T-helper 2 cell treated with Interferon-gamma antibody and Interleukin-4, amounts not matched to agents 5 μg/mL and 100 μg/mL, for 36 hours (primary cell): ENCODE results near the gene SBF1.
"Not testable (repeated sequence)": the region's sequence is repeated elsewhere in the genome, so short reads cannot be mapped to it uniquely, and the experiment has no call there.

Experiments
- DNase-seq: peaks from one replicate; pipeline ENCODE4 v3.0.0; 2021; ENCODE audit warnings: low spot score
- H3K27ac Mint-ChIP-seq: one replicate; pipeline ENCODE4 v1.8.0; 2021; ENCODE audit warnings: mild to moderate bottlenecking, mixed read lengths
- H3K27me3 Mint-ChIP-seq: one replicate; pipeline ENCODE4 v1.8.0; 2021; ENCODE audit warnings: low read depth, mixed read lengths
- H3K36me3 Mint-ChIP-seq: one replicate; pipeline ENCODE4 v1.8.0; 2021; ENCODE audit warnings: low read depth, mixed read lengths
- H3K4me1 Mint-ChIP-seq: one replicate; pipeline ENCODE4 v1.8.0; 2021; ENCODE audit warnings: low read depth, mixed read lengths
- H3K4me3 Mint-ChIP-seq: one replicate; pipeline ENCODE4 v1.8.0; 2022; ENCODE audit warnings: mild to moderate bottlenecking, moderate library complexity, mixed read lengths
- H3K9me3 Mint-ChIP-seq: one replicate; pipeline ENCODE4 v1.8.0; 2021; ENCODE audit warnings: mixed read lengths

SBF1 gene

GRCh38 chr22:50398831-50399648 is 75.8 kb downstream of the SBF1 start:
- Mint-ChIP-seq H3K27ac (peak overlapping the region; percentile 70), H3K36me3 (peaks cover 29% of the 10 kb centered on the region), H3K4me3 (no peak overlapping the region), H3K4me1 (peaks cover 21% of the 10 kb centered on the region), H3K9me3 (no peaks in the 10 kb centered on the region), H3K27me3 (no peaks in the 10 kb centered on the region)
- no peak for DNase-seq

GRCh38 chr22:50397371-50398060 is 77.3 kb downstream of the SBF1 start:
- H3K4me3 Mint-ChIP-seq, result not testable (repeated sequence)
- peaks cover 33% of the 10 kb centered on the region for H3K36me3 Mint-ChIP-seq

GRCh38 chr22:50396751-50397370 is 78.0 kb downstream of the SBF1 start:
- Mint-ChIP-seq H3K9me3 (no peaks in the 10 kb centered on the region), H3K27ac (peak overlapping the region; percentile 68), H3K36me3 (peaks cover 33% of the 10 kb centered on the region)

More at GRCh38 chr22:50397371-50398060, 77.3 kb downstream of the SBF1 start:
- DNase-seq, H3K9me3 Mint-ChIP-seq, H3K27me3 Mint-ChIP-seq: not testable (repeated sequence)
- peak overlapping the region; percentile 68 for H3K27ac Mint-ChIP-seq
- peaks cover 21% of the 10 kb centered on the region for H3K4me1 Mint-ChIP-seq

More at GRCh38 chr22:50396751-50397370, 78.0 kb downstream of the SBF1 start:
- no peak for DNase-seq
- no peaks in the 10 kb centered on the region for H3K27me3 Mint-ChIP-seq
- peaks cover 21% of the 10 kb centered on the region for H3K4me1 Mint-ChIP-seq
- no peak overlapping the region for H3K4me3 Mint-ChIP-seq
